IMR-90 (cell line): ENCODE results near the gene SYT3. TPM values are rescaled to one million over a fixed set of nuclear protein-coding genes. Genes with fewer than 3 reads are reported as not detected.

Experiments
- ATAC-seq: fragments of 200-7000 bp; cut with Tn5 transposase; 2 replicates; pipeline ENCODE4 v1.9.1; 2020; ENCODE audit warnings: low read depth, mild to moderate bottlenecking, moderate library complexity
- BruUV-seq: library from RNA; stranded (reverse); fragments of 400-500 nt; replicated peaks from 2 replicates; lab custom pipeline; 2021; lab: Mats Ljungman, UMichigan
- CTCF ChIA-PET: fragments of 300-600 bp; formaldehyde crosslinking; extraction: SDS; loops from one replicate; lab custom pipeline; 2021; ENCODE audit warnings: antibody characterized with exemption; lab: Yijun Ruan, JAX
- POLR2A ChIA-PET: fragments of 300-600 bp; sonication (Branson Sonifier 250); formaldehyde crosslinking; loops from one replicate; lab custom pipeline; 2022; ENCODE audit warnings: antibody characterized with exemption; ENCODE audit not compliant: unreplicated experiment; lab: Charles Lee
- DNase-seq: peaks from one replicate; pipeline ENCODE4 v3.0.0; 2013
- H2AFZ ChIP-seq: replicated peaks from 2 replicates; pipeline ENCODE3; 2013; ENCODE audit warnings: low read length, mild to moderate bottlenecking; ENCODE audit not compliant: poor library complexity
- H2AK5ac ChIP-seq: 2 replicates; pipeline ENCODE4 v1.6.1; 2013; ENCODE audit warnings: low read depth, low read length, inconsistent platforms
- H2AK9ac ChIP-seq: replicated peaks from 2 replicates; pipeline ENCODE3; 2013; ENCODE audit warnings: mild to moderate bottlenecking, low read depth, low read length, moderate library complexity; ENCODE audit not compliant: poor library complexity
- H2BK120ac ChIP-seq: 2 replicates; pipeline ENCODE4 v1.6.1; 2013; ENCODE audit warnings: low read depth, low read length, inconsistent platforms
- H2BK15ac ChIP-seq: 3 replicates; pipeline ENCODE4 v1.6.1; 2013; ENCODE audit warnings: low read depth, low read length, inconsistent platforms
- H2BK20ac ChIP-seq: 2 replicates; pipeline ENCODE4 v1.6.1; 2013; ENCODE audit warnings: low read depth, mild to moderate bottlenecking, inconsistent platforms, low read length, moderate library complexity
- H2BK5ac ChIP-seq: 2 replicates; pipeline ENCODE4 v1.6.1; 2013; ENCODE audit warnings: mild to moderate bottlenecking, low read depth, low read length, inconsistent platforms; ENCODE audit not compliant: poor library complexity, severe bottlenecking
- H3K14ac ChIP-seq: replicated peaks from 2 replicates; pipeline ENCODE4 v1.6.1; 2013; ENCODE audit warnings: low read depth, low read length, inconsistent platforms
- H3K18ac ChIP-seq: 2 replicates; pipeline ENCODE4 v1.6.1; 2013; ENCODE audit warnings: low read depth, low read length, control low read depth
- H3K23ac ChIP-seq: 2 replicates; pipeline ENCODE4 v1.6.1; 2013; ENCODE audit warnings: low read depth, low read length, inconsistent platforms
- H3K27ac ChIP-seq: 2 replicates; pipeline ENCODE4 v1.5.1; 2013; ENCODE audit warnings: mild to moderate bottlenecking, control low read depth, low read length; ENCODE audit not compliant: insufficient read depth
- H3K27me3 ChIP-seq: 2 replicates; pipeline ENCODE4 v1.6.1; 2013; ENCODE audit warnings: low read length; ENCODE audit not compliant: control insufficient read depth, insufficient read depth
- H3K36me3 ChIP-seq: 2 replicates; pipeline ENCODE4 v1.6.1; 2013; ENCODE audit warnings: low read length, mixed read lengths; ENCODE audit not compliant: control insufficient read depth, insufficient read depth
- H3K4ac ChIP-seq: 2 replicates; pipeline ENCODE4 v1.6.1; 2013; ENCODE audit warnings: low read depth, low read length, inconsistent platforms
- H3K4me1 ChIP-seq: 2 replicates; pipeline ENCODE4 v1.6.1; 2013; ENCODE audit warnings: low read length, mixed read lengths; ENCODE audit not compliant: control insufficient read depth, insufficient read depth
- H3K4me2 ChIP-seq: 2 replicates; pipeline ENCODE4 v1.6.1; 2013; ENCODE audit warnings: low read depth, mild to moderate bottlenecking, control low read depth, low read length, moderate library complexity
- H3K4me3 ChIP-seq: 2 replicates; pipeline ENCODE4 v1.5.1; 2013; ENCODE audit warnings: low read depth, mild to moderate bottlenecking, control low read depth, low read length, moderate library complexity; ENCODE audit not compliant: insufficient read depth
- H3K56ac ChIP-seq: 2 replicates; pipeline ENCODE4 v1.6.1; 2013; ENCODE audit warnings: low read length, inconsistent platforms; ENCODE audit not compliant: insufficient read depth; ENCODE audit errors: extremely low read depth
- H3K79me1 ChIP-seq, 2 experiments: 2 replicates each; pipeline ENCODE4 v1.6.1; 2013; ENCODE audit warnings: low read length in 2 of 2, inconsistent platforms in 1 of 2, low read depth in 1 of 2
- H3K9ac ChIP-seq: 2 replicates; pipeline ENCODE4 v1.6.1; 2013; ENCODE audit warnings: low read depth, low read length, control low read depth
- H3K9me1 ChIP-seq: 2 replicates; pipeline ENCODE4 v1.6.1; 2013; ENCODE audit warnings: low read length, inconsistent platforms; ENCODE audit not compliant: insufficient read depth
- H3K9me3 ChIP-seq: 2 replicates; pipeline ENCODE4 v1.6.1; 2013; ENCODE audit warnings: low read length; ENCODE audit not compliant: control insufficient read depth, insufficient read depth
- H4K20me1 ChIP-seq: 2 replicates; pipeline ENCODE4 v1.6.1; 2013; ENCODE audit warnings: low read length, inconsistent platforms; ENCODE audit not compliant: insufficient read depth
- H4K5ac ChIP-seq: 2 replicates; pipeline ENCODE4 v1.6.1; 2013; ENCODE audit warnings: mild to moderate bottlenecking, low read depth, low read length, control low read depth
- H4K8ac ChIP-seq, 2 experiments: 2 replicates each; pipeline ENCODE4 v1.6.1; 2013; ENCODE audit warnings: low read depth in 2 of 2, low read length in 2 of 2, control low read depth in 1 of 2, inconsistent platforms in 1 of 2
- H4K91ac ChIP-seq: 2 replicates; pipeline ENCODE4 v1.6.1; 2013; ENCODE audit warnings: low read depth, low read length, inconsistent platforms; ENCODE audit not compliant: insufficient read depth
- BHLHE40 ChIP-seq: fragments of 150-350 bp; IDR thresholded peaks from 2 replicates; pipeline ENCODE4 v1.6.1; 2016; ENCODE audit warnings: mild to moderate bottlenecking, low read depth, low read length
- CEBPB ChIP-seq: IDR thresholded peaks from 2 replicates; pipeline ENCODE4 v1.6.1; 2012; ENCODE audit warnings: low read depth, low read length, improper control_type of control experiment
- ELK1 ChIP-seq: fragments of 150-350 bp; IDR thresholded peaks from 2 replicates; pipeline ENCODE4 v1.6.1; 2016; ENCODE audit warnings: low read depth, mild to moderate bottlenecking, low read length, moderate library complexity, borderline replicate concordance
- MAFK ChIP-seq: IDR thresholded peaks from 2 replicates; pipeline ENCODE4 v1.6.1; 2012; ENCODE audit warnings: low read depth, low read length, improper control_type of control experiment
- MXI1 ChIP-seq: IDR thresholded peaks from 2 replicates; pipeline ENCODE4 v1.6.1; 2012; ENCODE audit warnings: low read depth, mild to moderate bottlenecking, low read length, moderate library complexity, borderline replicate concordance
- NFE2L2 ChIP-seq: fragments of 150-350 bp; IDR thresholded peaks from 2 replicates; pipeline ENCODE4 v1.6.1; 2016; ENCODE audit warnings: low read depth, mild to moderate bottlenecking, low read length
- RFX5 ChIP-seq: IDR thresholded peaks from 2 replicates; pipeline ENCODE4 v1.8.0; 2012; ENCODE audit warnings: low read depth, mild to moderate bottlenecking, low read length, moderate library complexity
- SMC3 ChIP-seq: fragments of 150-350 bp; IDR thresholded peaks from 2 replicates; pipeline ENCODE4 v1.6.1; 2016; ENCODE audit warnings: low read depth, mild to moderate bottlenecking, antibody characterized with exemption, low read length, moderate library complexity
- WGBS, 2 experiments: methylation state at CpG; one replicate each; pipeline versions ENCODE4 v1.1.5 to v1.1.7; 2013; ENCODE audit warnings: missing lambda C conversion rate in 2 of 2; ENCODE audit not compliant: insufficient read length in 1 of 2; ENCODE audit errors: extremely low coverage in 2 of 2; 5-methylcytosine and 5-hydroxymethylcytosine counted together
- dilution Hi-C: fragments of 300-500 bp; cut with HindIII; formaldehyde crosslinking; loops from one replicate; pipeline ENCODE4 v1.14.3; 2018; ENCODE audit warnings: low sequenced_read_pairs; ENCODE audit not compliant: unreplicated experiment
- in situ Hi-C: fragments of 300-500 bp; cut with MboI; formaldehyde crosslinking; loops from 3 replicates; pipeline ENCODE4 v1.14.3; 2019; ENCODE audit warnings: low sequenced_read_pairs, inconsistent platforms, mixed read lengths
- intact Hi-C: fragments of 100-400 bp; cut with micrococcal nuclease; formaldehyde crosslinking; loops from 2 replicates; pipeline ENCODE4 v1.10.0; 2022
- polyA plus RNA-seq, 3 experiments: library from polyadenylated mRNA; depleted of rRNA; stranded (reverse); fragments of >200 nt; gene quantifications; 2 replicates each; pipeline ENCODE4 v1.2.3, GENCODE V29; 2012; ENCODE audit warnings: low replicate concordance in 1 of 3
- total RNA-seq: library from RNA; depleted of rRNA; stranded (reverse); fragments of >200 nt; gene quantifications from 2 replicates; pipeline ENCODE4 v1.2.3, GENCODE V29; 2012

Gene SYT3
- total and polyA plus RNA-seq, 2 of the 4 experiments (the other 2 are of a cell fraction): 0.05 TPM; not detected in 1

- no peaks in the 10 kb centered on the region for H3K9me1 ChIP-seq
- no peak overlapping the region for H2AK9ac ChIP-seq
- H2AK5ac ChIP-seq: no peak overlapping the region
- no peak overlapping the region for H3K4ac ChIP-seq
- no peak overlapping the region for H3K4me3 ChIP-seq
- no peak overlapping the region for H2BK5ac ChIP-seq
- H3K79me1 ChIP-seq: no peaks in the 10 kb centered on the region
- no peak overlapping the region for H3K18ac ChIP-seq
- no peak overlapping the region for H3K14ac ChIP-seq
- H4K20me1 ChIP-seq: no peaks in the 10 kb centered on the region
- no peak overlapping the region for H3K23ac ChIP-seq
- ChIA-PET CTCF (no interaction called here), POLR2A (no interaction called here)
- dilution Hi-C loops: no loop called here
- H3K36me3 ChIP-seq: no peaks in the 10 kb centered on the region
- TF ChIP-seq MXI1: no peak
- TF ChIP-seq NFE2L2: no peak
- TF ChIP-seq ELK1: no peak
- no peak for TF ChIP-seq SMC3
- no peak for TF ChIP-seq MAFK
- no peak for TF ChIP-seq CEBPB
- no peak for TF ChIP-seq RFX5
- no peak for TF ChIP-seq BHLHE40
- in situ Hi-C loops: no loop called here
- H2BK20ac ChIP-seq: no peak overlapping the region
- H3K4me1 ChIP-seq: no peaks in the 10 kb centered on the region
- H3K9ac ChIP-seq: no peak overlapping the region
- no peak overlapping the region for H4K5ac ChIP-seq
- DNase-seq (no peak), ATAC-seq (no peak)
- H3K4me2 ChIP-seq: no peak overlapping the region
- no TSS peak for BruUV-seq
- H3K9me3 ChIP-seq: no peaks in the 10 kb centered on the region
- 48% methylated on average over 3 of the region's 5 CpGs; no CpG with 5 or more reads in 1 of the 2 experiments for WGBS, 2 experiments
- peaks cover 4% of the 10 kb centered on the region; the same call in 1 of the 2 replicates for H3K27me3 ChIP-seq
- no peak overlapping the region for H4K91ac ChIP-seq
- H2BK15ac ChIP-seq: no peak overlapping the region
- no peak overlapping the region for H2AFZ ChIP-seq
- no peak overlapping the region for H4K8ac ChIP-seq
- no peak overlapping the region for H3K27ac ChIP-seq
- intact Hi-C loops: no loop called here
- no peak overlapping the region for H3K56ac ChIP-seq
- H2BK120ac ChIP-seq: no peak overlapping the region
Observed at GRCh38 chr19:50648659-50649058, 9.0 kb upstream of the SYT3 start.
